Subcutaneous adipose tissue (tissue), 4 donors: ENCODE measurements around the gene FAM98A. TPM values are rescaled to one million over a fixed set of nuclear protein-coding genes. Genes with fewer than 3 reads are reported as not detected.

Experiments used
- CTCF ChIP-seq: fragments of 450-650 bp; IDR thresholded peaks from one replicate; pipeline ENCODE4 v1.5.1; 2016; ENCODE audit warnings: low read depth, mild to moderate bottlenecking, control low read depth, antibody characterized with exemption, moderate library complexity
- total RNA-seq, 4 donors: library from RNA; depleted of rRNA; stranded (reverse); fragments of >200 nt; gene quantifications; one replicate each; pipeline ENCODE4 v1.1.0, GENCODE V29; 2016

FAM98A gene
- total RNA-seq, 4 donors from 2014 or later, result 23.5 to 64.3 (median 46.5) TPM

DNA sequence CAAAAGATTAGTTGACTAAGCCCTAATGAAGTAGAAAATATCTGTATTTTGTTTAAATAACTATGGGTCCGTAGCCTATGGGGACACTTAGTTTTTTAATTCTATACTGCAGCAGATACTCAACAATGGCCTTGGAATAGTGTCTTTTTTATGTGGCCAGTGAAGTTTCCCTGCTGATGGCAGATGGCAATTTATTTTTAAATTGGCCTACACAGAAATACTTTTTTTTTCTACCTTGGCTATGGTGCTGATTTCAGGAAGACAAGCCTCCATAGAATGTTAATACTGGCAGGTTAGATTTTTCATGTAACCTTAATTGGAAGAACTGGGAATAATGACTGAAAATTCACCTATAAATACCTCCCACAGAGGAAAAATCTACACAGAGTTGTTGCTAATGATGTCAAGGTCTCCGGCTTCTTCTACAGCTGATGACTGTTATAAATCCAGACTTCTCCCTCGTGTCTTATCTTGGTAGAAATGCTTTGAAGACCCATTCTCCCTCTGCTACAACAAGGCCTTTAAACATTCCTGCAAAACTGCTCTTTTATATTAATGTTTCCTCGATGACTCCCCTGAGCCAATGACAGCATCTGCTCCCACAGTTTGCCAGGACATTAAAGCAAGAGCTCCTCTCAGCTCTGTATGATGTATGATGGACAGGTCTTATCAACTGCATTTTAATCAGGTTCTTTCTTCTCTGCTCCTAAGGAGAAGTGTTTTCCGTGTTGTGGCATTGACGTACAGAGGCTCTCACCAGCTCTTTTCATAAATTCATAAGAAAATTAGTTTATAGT lies 29.1 kb upstream of the FAM98A start:
- TF ChIP-seq CTCF, result no peak

GRCh38 chr2:33619028-33619427 lies 19.9 kb upstream of the FAM98A start:
- no peak for TF ChIP-seq CTCF

- no peak for TF ChIP-seq CTCF
Observed at GRCh38 chr2:33617989-33618388, 18.9 kb upstream of the FAM98A start.

DNA sequence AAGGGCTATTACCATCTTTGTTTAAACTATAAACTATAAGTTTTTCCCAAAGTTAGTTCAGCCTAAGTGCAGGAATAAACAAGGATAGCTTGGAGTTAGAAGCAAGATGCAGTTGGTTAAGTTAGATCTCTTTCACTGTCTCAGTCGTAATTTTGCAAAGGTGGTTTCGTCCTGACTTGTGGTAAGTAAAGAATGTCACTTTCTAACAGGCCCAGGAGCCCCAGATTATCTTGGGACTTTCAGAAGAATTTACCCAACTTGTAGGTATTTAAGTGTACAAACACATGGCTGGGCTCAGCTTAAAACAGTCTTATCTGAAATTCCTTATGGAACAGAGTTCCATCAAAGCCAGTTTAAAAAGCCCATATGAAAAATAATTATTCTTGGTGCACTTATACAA lies 18.3 kb upstream of the FAM98A start:
- TF ChIP-seq CTCF, result no peak

GRCh38 chr2:33616873-33617272 lies 17.8 kb upstream of the FAM98A start:
- no peak for TF ChIP-seq CTCF

GRCh38 chr2:33614190-33614589 lies 15.1 kb upstream of the FAM98A start:
- TF ChIP-seq CTCF, result no peak

GRCh38 chr2:33607905-33608304 lies 8.8 kb upstream of the FAM98A start:
- TF ChIP-seq CTCF, result no peak
